Epidermal melanocyte (primary cell): Measurements from ENCODE around the gene ADTRP.

Experiments used
- DNase-seq: peaks from one replicate; pipeline ENCODE4 v3.0.0; 2011; ENCODE audit warnings: low spot score; ENCODE audit not compliant: insufficient read length

The ADTRP gene

GRCh38 chr6:11773581-11773980 is 5.0 kb downstream of the ADTRP start:
- no peak for DNase-seq

DNA sequence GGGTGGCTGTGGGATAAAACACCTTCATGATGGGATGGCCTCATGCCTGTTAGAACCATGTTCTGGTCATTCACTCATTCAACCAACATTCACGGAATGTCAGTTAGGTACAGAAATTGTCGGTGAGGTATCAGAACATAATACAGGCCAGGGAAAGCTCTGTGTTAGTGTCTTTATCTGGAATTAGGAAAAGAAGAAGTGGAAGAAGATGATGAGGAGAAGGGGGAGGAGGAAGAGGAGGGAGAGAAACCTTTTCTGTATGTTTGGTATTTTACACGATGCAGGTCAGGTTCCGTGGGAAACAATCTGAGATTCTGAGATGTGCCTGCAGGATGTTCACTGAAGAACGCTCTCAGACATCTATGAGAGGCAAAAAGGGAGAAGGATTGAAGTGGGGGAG is 5.6 kb downstream of the ADTRP start:
- DNase-seq: no peak

DNA sequence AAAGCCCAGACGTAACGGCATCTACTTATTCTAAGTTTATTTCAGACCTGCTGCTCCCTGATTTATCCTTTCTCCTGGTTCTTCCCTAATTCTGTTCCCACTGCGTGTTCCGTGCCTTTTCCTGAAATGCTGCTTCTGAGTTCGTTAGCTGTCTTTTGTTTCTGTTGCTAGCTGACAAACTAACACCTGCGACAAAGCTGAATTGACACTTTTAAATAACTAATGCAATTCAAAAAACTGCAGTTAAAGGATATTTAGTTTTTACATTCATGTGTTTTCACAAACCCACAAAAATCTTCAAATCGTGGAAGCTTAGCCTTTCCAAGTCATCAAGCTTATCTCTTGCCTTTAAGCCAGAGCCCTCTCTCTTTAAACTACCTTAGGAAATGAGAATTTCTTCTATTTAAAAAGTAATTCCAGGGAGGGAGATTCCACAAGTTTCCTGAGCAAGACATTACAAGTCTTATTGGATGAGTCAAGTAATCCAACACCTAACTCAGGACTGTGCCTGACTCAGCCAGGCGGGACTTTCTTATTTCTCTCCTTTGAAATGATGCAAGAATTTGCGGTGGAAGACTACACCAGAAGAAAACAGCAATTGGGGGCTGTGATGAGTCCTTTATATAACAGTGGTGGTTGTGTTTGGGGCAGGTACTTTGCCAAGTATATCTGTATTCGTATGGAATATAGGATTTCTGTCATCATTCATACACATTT is 6.3 kb downstream of the ADTRP start:
- DNase-seq: no peak

DNA sequence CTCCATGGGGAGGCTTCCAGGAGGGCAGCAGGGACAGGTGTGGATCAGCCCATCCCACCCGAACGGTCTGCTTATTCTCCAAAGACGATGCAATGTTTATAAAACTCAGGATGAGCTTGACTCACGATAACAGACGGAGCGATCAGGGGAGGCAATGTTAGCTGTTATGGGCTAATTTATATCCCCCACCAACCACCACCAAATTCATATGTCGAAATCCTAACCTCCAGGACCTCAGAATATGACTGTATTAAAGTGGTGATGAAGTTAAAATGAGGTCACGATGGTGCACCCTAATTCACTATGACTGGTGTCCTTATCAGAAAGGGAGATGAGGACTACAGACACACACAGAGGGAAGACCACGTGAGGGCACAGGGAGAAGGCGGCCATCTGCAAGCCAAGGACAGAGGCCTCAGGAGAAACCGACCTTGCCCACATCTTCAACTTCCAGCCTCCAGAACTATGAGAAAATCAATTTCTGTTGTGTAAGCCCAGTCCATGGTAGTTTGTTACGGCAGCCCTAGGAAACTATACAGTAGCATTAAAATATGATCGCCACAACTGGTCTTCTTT is 7.0 kb downstream of the ADTRP start:
- no peak for DNase-seq

GRCh38 chr6:11770546-11771466 is 7.8 kb downstream of the ADTRP start:
- DNase-seq: peak; percentile 87

- DNase-seq: no peak
Observed at GRCh38 chr6:11769811-11770545, 8.6 kb downstream of the ADTRP start.

GRCh38 chr6:11769244-11769643 is 9.4 kb downstream of the ADTRP start:
- no peak for DNase-seq

- no peak for DNase-seq
Observed at GRCh38 chr6:11767978-11768756, 10.4 kb downstream of the ADTRP start.

DNA sequence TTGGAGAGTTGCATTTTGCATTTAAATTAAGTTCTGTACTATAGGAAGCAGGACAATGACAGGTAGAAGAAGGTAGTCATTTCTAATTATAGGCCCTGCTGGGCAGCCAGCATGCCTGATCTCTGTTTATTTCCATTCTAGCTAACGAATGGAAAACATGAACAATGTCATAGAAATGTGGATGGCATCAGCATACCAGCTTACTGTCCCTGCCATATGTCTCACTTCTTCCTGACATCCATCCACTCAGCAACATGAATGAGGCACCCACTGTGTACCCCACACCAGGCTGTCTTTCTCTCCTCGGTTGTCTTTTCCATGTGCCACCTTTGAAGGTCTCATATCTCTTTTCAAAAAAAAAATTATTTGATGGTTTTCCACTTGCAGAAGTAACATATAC is 11.1 kb downstream of the ADTRP start:
- DNase-seq: no peak

- peak; percentile 68 for DNase-seq
Observed at GRCh38 chr6:11766589-11767450, 11.8 kb downstream of the ADTRP start.

- DNase-seq: no peak
Observed at GRCh38 chr6:11766043-11766442, 12.6 kb downstream of the ADTRP start.

- DNase-seq: no peak
Observed at GRCh38 chr6:11764250-11764604, 14.4 kb downstream of the ADTRP start.

- no peak for DNase-seq
Observed at GRCh38 chr6:11763460-11764249, 14.9 kb downstream of the ADTRP start.

- no peak for DNase-seq
Observed at GRCh38 chr6:11762794-11763459, 15.7 kb downstream of the ADTRP start.

DNA sequence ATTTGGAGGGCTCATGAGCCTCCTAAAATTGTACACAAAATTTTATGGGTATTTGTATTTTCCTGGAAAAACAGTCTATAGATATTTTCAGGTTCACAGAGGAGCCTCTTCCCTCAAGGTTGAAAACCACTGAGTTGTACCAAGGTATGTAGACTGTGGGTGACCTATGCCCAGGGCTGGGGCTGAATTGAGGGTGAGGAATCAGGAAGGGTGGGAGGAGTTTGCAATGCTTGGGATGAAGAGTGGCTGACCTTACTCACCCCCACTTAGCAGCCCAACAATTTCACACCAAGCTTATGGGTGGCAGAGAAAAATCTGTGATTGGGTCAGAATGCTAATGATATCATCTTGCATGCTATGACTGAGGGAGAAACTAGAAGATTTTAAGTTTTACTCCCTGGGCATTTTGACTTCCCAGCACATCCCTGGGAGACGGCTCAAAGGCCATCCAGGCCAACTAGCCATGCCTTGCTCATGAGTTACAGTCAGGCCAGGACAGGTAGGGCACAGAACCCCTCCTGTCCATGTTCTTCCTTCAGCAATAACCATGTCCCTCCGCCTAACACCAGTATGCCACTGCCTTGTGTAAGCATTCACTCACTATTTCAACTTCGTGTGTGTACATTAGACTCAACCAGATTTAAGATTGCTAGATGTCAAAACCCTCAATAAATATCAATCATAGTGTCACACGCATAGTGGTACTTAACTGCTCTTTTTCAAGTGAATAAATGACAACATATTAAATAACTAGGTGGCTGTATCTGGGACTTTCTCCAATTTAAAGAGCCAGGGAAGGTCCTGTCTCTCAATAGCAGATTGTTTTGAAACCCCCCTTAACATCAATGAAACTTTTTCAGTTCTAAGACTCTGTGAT is 16.6 kb downstream of the ADTRP start:
- no peak for DNase-seq

GRCh38 chr6:11760015-11760473 is 18.6 kb downstream of the ADTRP start:
- DNase-seq: no peak

DNA sequence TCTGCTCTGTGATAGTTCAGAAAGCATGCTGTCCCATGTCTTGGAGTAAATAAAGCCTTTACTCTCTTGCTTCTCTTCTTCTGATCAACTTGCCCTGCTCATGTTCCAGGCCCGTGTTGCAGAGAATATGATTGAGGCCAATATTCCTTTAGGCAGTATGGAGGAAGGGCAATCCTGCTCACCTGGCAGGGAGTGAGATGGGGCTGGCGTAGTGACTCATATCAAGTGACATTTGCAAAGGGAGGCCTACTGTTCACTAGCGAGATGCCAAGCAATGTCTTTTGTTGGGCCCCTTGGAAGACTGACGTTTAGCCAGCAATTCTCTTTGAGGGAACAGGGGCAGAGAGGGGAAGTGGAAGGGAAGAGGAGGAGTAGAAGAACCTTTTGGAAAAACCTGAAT is 19.7 kb downstream of the ADTRP start:
- no peak for DNase-seq

DNA sequence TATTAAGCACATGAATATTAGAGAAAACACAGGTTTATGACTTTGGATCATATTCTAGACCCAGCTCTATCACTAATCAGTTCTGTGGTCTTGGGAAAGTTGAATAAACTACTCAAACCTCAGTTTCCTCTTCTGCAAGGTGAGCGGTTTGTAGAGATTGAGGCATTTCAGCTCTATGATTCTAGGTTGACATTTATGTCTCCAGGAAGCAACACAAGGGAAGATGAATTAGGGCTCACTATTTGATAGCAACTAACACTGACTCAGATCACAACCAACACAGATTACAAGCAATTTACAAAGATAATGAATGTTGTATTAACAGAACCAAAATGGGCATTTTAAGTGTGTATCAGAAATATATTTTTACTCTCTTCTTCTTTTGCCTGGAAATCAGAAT is 21.9 kb downstream of the ADTRP start:
- DNase-seq: no peak
